NK-92 treated with Interleukin-12 subunit alpha and Interleukin-12 subunit beta, amount 100 ng/mL, for 24 hours (cell line): ENCODE data around the gene PTPRN2.
"Not testable (repeated sequence)": the region's sequence is repeated elsewhere in the genome, so short reads cannot be mapped to it uniquely, and the experiment has no call there.

Experiments
- DNase-seq: peaks from one replicate; lab custom pipeline; 2025; lab: John Stamatoyannopoulos, UW

The PTPRN2 gene

GRCh38 chr7:157727964-157728615 lies 859.5 kb downstream of the PTPRN2 start:
- DNase-seq = no peak

- no peak for DNase-seq
Measured at GRCh38 chr7:157726764-157727163, 860.9 kb downstream of the PTPRN2 start.

DNA sequence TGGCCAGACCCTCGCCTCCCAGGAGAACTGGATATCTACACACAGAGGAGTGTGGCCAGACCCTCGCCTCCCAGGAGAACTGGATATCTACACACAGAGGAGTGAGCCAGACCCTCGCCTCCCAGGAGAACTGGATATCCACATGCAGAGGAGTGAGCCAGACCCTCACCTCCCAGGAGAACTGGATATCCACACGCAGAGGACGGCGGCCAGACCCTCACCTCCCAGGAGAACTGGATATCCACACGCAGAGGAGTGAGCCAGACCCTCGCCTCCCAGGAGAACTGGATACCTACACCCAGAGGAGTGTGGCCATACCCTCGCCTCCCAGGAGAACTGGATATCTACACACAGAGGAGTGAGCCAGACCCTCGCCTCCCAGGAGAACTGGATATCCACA lies 862.3 kb downstream of the PTPRN2 start:
- not testable (repeated sequence) for DNase-seq

DNA sequence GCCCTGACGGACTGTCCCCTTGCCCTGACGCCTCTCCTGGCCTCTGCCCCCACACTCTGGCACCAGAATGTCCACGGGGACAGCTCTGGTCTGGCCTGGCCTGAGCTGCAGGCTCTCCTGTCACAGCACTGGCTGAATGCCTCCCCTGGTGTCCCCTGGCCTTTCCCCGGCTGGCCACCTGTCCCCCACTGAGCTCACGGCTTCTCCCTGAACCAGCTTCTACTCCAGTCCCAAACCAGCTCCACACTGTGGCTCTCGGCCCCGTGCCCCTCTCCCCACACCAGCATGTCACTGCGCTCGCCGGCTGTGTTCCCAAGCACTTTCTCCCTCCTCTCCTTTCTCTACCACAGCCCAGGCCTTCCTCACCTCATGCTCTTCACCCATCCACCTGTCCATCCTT lies 864.4 kb downstream of the PTPRN2 start:
- DNase-seq = no peak

- no peak for DNase-seq
Measured at GRCh38 chr7:157722137-157723060, 865.2 kb downstream of the PTPRN2 start.

DNA sequence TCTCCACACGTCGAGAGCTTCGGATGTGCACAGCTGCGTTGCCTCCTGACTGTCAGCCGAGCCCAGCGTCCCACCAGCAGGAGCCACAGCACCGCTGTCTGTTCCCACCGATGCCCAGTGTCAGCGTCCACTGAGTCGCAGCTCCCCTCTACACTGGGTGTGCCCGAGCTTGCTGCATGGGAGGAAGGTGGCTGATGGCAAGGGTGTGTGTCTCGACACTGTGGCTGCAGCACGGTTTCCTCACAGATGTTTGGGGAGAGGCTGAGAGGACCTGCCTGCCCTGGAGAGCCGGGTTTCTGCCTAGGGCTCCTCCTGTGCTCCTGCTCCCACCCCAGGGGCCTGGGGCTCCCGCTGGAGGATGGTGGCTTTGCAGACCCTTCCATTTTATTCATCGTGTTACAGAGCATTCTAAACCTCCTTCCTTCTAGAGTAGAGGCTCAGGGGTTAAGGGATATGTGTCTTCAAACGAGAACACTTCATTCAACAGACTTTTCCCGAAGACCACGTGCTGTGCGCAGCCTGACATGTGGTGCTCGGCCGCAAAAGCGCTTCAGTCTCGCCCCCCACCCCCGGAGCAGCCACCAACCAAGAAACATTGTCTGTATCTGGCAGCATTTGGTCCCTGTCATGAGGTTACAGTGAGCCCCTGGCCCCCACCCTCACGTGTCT lies 866.0 kb downstream of the PTPRN2 start:
- no peak for DNase-seq

GRCh38 chr7:157719705-157720655 lies 867.6 kb downstream of the PTPRN2 start:
- no peak for DNase-seq

DNA sequence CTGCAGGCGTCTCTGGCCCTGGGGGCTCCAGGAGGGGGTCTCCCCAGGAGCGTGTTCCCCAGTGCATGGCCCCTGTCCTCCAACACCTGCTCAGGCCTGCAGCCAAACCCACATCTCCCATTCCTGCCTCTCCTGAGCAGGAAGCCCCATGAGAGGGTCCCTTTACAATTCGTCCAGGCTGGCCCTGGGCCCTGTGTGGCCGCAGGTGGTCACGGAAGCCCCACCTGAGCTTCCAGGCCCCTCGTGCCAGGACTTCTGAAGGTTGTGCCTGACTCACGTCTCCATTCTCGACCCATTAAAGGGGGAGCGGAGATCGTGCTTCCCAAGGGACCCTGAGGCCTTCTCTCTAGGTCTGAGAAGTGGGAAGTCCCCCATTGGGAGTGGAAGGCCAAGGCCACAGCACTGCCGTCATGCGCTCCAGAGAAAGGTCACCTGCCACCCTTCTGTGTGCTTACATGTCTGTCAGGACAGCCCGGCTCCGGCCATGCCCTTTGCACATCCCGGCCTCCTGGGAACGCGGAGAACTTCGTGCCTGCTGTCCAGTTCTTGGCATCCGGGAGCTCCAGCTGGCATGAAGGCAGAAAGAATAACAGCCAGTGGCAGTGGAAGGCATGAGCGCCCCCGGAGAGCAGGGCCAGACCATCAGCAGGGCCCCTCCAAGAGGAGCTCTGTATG lies 868.5 kb downstream of the PTPRN2 start:
- DNase-seq = no peak

DNA sequence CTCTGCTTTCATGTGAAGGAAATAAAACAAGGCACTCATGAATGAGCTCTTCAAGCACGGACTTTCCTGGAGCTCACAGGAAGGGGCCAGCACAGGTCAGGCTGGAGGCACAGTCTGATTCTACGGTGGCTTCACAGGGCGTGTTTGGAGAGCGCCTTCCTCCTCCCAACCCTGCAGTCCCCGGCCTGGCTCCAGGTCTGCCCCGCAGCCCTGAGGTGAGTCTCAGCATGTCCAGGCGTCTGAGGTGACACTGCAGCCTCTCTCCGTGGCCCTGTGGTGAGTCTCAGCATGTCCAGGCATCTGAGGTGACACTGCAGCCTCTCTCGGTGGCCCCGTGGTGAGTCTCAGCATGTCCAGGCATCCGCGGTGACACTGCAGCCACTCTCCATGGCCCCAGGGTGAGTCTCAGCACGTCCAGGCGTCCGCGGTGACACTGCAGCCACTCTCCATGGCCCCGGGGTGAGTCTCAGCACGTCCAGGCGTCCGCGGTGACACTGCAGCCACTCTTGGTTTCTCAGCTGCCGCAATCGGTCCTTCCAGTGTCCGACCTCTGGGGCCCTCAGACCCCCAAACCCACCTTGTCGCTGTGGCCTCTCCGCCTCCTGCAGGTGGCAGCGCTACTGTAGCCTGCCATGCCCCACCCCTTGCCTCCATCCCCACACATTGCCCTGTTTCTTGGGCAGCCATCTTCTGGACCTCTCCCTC lies 869.2 kb downstream of the PTPRN2 start:
- no peak for DNase-seq

DNA sequence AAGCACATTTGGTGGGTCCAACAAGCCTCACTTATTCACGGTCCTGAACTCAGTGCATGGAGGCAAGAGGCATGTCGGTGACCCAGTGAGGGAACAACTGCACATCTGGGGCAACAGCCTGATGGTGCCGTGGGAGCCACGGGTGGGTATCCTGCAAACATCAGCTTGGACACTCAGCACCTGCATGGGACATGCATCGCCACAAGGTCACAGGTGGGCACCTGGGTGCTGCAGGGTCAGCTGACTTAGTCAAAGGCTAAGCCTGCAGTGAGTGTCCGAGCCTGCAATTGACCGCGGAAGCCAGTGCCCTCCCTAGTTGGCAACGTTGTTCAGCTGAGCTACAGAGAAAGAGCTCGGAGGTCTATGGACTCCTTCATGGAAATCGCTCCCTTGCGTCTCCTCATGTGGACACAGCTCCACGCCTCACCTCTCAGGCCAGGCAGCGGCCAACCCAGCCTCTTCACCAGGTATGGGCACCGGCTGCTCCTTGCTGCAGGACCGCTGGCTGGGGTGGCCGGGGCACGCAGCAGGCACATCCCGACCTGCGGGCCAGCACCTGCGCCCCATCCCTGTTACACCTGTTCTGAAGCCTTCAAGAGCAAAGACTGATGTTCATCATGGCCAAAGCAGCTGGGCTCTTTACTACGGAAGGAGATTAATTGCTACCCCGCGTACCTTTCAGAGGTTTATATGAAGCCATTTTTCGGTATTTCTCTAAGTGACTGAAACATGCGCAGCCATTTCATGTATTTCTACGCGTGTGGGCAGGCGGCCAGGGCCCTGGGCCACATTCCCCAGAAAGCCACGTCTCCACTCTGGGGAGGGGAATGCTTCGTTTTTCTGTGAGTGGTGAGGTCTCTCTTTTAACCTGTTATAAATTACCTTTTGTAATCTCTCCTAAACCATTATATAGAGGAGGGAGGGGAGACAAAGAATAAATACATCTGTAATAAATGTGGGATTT lies 870.1 kb downstream of the PTPRN2 start:
- DNase-seq = no peak

DNA sequence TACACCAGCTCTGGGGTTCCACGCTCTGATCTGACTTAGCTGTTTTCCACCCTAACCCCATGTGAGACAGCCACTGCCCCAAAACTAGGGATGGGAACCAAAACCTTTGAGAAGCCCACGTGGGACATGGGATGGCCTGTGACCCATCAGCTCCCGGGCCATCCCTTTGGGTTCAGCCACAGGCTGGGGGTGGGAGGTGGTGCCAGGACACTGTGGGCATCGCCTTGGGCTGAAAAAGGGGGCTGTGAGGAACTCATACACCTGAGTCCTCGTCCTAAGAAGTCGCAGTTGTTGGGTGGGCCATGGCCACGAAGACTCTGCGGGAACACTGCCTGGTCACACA lies 871.7 kb downstream of the PTPRN2 start:
- no peak for DNase-seq

- DNase-seq = no peak
Measured at GRCh38 chr7:157715071-157715937, 872.3 kb downstream of the PTPRN2 start.

DNA sequence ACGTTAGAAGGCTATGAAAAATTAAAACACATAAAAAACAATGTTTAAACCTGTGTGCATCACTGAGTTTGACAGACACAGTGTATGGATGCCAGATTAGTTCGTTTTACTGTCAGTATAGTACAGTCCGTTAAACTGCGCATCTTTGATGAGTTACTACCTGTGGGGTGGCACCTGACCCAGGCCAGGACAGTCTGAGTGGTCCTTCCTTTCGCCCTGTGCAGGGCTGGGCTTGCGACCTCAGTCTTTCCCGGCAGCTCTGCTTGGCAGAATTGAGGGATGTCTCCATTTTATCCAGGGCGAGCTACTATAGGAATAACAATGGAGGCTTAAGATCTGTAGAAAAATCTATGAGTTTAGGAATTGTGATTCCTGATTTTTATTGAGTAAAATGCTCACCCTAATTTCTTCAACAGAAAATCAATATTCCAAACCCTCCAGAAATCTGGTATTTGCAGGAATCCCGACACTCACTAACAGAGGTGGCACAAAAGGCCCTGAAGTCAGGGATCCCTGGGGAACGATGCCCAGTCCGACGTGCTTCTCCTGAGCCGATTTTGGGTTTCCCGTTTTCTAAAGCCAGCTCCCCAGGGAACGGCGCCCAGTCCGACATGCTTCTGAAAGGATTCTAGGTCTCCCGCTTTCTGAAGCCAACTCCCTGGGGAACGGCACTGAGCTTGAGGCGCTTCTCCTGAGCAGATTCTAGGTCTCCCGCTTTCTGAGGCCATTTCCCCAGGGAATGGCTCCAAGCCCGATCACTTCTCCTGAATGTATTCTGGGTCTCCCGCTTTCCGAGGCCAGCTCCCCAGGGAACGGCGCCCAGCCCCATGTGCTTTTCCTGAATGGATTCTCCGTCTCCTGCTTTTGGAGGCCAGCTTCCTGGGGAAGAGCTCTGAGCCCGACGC lies 873.2 kb downstream of the PTPRN2 start:
- no peak for DNase-seq

- no peak for DNase-seq
Measured at GRCh38 chr7:157713591-157713990, 874.0 kb downstream of the PTPRN2 start.

DNA sequence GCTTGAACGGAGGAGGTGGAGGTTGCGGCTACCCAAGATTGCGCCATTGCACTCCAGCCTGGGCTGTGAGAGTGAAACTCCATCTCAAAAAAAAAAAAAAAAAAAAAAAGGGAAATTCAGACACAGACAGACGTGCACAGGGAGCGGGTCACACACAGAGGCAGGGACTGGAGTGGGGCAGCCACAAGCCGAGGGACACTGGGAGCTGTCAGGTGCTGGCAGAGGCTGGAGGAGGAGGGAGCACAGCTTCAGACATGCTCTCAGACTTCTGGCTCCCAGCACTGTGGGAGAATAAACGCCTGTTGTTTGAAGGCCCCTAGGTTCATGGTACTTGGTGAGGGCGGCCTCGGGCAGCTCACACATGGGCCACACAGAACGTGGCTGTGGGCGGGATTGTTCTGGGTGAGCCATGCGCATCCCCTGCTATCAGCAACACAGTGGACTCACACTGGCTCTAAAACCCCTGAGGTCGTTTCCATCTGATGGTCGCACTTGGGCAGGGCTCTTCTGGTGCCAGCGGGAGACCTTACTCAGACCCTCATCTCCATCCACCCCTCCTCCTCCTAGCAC lies 874.9 kb downstream of the PTPRN2 start:
- DNase-seq = no peak

DNA sequence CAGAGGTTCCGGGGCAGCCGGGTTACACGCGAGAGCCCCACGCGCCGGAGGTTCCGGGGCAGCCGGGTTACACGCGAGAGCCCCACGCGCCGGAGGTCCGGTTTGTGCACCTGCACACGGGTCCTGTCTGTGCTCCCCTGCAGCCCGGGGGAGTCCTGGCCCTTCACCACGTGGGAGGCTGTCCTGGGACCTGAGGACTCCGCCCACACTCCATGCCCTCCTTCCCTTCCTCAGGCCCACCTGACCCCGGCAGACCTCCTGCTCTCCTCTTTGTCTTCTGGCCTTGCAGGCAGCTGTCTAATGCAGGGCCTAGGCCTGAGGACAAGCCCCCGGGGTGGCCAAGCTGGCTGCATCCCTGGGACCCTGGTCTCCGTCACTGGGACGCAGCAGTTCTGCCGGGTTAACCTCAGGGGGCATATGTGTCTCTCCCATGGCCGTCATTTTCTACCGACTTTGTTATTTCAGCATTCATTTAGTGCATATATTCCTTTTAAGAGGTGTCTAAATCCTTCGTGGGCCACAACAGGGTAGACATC lies 876.2 kb downstream of the PTPRN2 start:
- DNase-seq = no peak

- DNase-seq = no peak
Measured at GRCh38 chr7:157710396-157710795, 877.2 kb downstream of the PTPRN2 start.
